ENCODE data around the gene LRP5.

DNA sequence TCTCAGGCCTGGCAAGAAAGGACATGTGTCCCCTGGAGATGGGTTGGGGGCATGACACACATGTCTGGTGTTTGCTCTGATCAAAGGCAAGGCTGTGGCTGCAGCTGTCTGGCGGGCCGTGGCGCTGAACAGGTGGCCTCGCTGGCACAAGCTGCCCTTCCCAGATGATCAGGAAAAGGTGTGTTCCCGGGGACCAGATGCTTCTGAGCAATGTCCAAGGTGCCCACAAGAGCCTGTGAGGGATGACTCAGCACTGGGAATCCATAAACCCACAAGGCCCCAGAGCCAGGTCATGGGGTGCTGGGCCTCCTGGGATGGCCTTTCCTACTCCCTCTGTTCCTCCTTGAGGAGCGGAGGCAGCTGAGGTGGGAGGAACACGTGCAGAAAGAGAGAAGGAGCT is 9.7 kb upstream of the LRP5 start:
- TF ChIP-seq POLR2A (IDR thresholded peaks at IDR 0.05) (no peak), CTCF (IDR thresholded peaks at IDR 0.05) (no peak)

All from testis (tissue), 2 donors.